ENCODE results near the gene CHST15. TPM values are rescaled to one million over a fixed set of nuclear protein-coding genes. Genes with fewer than 3 reads are reported as not detected.

Gene CHST15
- total RNA-seq, 2 experiments from 2014 or later: 14.7 to 26.4 TPM

GRCh38 chr10:124042656-124043309 lies 50.6 kb downstream of the CHST15 start:
- TF ChIP-seq EZH2phosphoT487 (IDR thresholded peaks at IDR 0.05; ENCODE audit: borderline replicate concordance, low read depth, low read length): no peak
- TF ChIP-seq CTCF (conservative IDR thresholded peaks at IDR 0.05; ENCODE audit: low read length): no peak
- Histone ChIP-seq H3K79me2 (ENCODE audit: insufficient read depth, low read depth, low read length) (no peaks in the 10 kb centered on the region), H3K4me2 (ENCODE audit: low read length) (peak overlapping the region; percentile 58), H3K9me3 (ENCODE audit: low read length) (no peaks in the 10 kb centered on the region), H3K27ac (ENCODE audit: low read depth, low read length, poor library complexity, severe bottlenecking) (peak overlapping the region; percentile 63), H2AFZ (ENCODE audit: low read length) (no peak overlapping the region; the same call in 1 of the 2 replicates), H3K4me3 (ENCODE audit: low read depth, low read length, poor library complexity, severe bottlenecking) (peak overlapping the region; percentile 18), H3K9me2 (ENCODE audit: insufficient read depth, low read length) (no peaks in the 10 kb centered on the region), H3K36me3 (ENCODE audit: insufficient read depth, low read length) (peaks cover 42% of the 10 kb centered on the region), H3K4me1 (ENCODE audit: insufficient read depth, low read length, poor library complexity, severe bottlenecking) (peaks cover 19% of the 10 kb centered on the region), H4K20me1 (ENCODE audit: insufficient read depth, low read length) (no peaks in the 10 kb centered on the region)
- DNase-seq (ENCODE audit: low spot score): no peak
- POLR2A ChIA-PET: interaction anchor here (1.0 to 1.9 kb wide), 8 partner anchors 9 to 65 kb away, joined by 3 to 8 read pairs (median 4); no protein-coding TSS in a partner anchor
- intact Hi-C loops (cut with micrococcal nuclease; ENCODE audit: unreplicated experiment): no loop called here
- CTCF ChIA-PET (ENCODE audit: unreplicated experiment): no interaction called here
- BruUV-seq (replicated peaks): no TSS peak

DNA sequence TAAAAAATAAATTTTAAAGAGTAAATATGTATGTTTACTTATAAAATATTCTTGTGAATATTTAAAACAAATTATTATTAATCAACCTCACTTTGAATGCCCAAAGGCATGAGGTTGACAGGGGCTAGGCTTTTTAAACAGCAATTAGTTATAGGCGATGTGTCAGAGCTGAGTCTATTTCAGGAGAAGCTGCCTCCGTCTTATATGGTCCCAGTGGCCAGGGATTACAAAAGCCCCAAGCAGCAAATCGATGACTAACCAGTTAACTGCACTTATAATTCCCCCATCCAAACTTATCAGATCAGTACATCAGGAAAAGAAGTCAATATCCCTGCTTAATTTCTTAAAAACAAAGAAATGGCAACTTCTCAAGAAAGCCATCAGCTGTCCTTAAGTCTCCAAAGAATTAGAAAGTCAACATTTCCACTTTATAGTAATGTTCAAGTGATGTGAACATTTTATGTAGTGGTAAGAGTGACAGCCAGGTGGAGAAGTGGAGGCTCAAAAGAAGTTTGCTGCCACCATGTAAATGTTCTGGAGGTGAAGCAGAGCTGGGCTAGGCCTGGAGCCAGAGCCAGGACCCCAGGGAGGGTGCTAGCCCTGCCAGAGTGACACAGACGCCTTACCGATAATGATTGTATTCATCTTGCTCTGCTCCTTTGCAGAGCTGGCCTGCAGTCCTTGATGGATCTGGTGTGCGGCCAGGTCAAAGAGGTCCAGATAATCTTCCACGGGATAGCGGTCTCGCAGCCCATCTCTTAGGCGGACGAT lies 51.5 kb downstream of the CHST15 start:
- intact Hi-C loops (cut with micrococcal nuclease; ENCODE audit: unreplicated experiment): no loop called here
- CTCF ChIA-PET (ENCODE audit: unreplicated experiment): no interaction called here
- Histone ChIP-seq H3K9me3 (ENCODE audit: low read length) (no peaks in the 10 kb centered on the region), H3K27ac (ENCODE audit: low read depth, low read length, poor library complexity, severe bottlenecking) (no peak overlapping the region), H4K20me1 (ENCODE audit: insufficient read depth, low read length) (no peaks in the 10 kb centered on the region), H3K4me3 (ENCODE audit: low read depth, low read length, poor library complexity, severe bottlenecking) (no peak overlapping the region), H3K79me2 (ENCODE audit: insufficient read depth, low read depth, low read length) (no peaks in the 10 kb centered on the region), H3K9me2 (ENCODE audit: insufficient read depth, low read length) (no peaks in the 10 kb centered on the region), H3K4me1 (ENCODE audit: insufficient read depth, low read length, poor library complexity, severe bottlenecking) (peaks cover 24% of the 10 kb centered on the region), H2AFZ (ENCODE audit: low read length) (no peak overlapping the region), H3K4me2 (ENCODE audit: low read length) (no peak overlapping the region), H3K36me3 (ENCODE audit: insufficient read depth, low read length) (peaks cover 52% of the 10 kb centered on the region)
- no TSS peak for BruUV-seq (replicated peaks)
- POLR2A ChIA-PET: interaction anchor here (1.4 to 1.9 kb wide), 4 partner anchors 12 to 39 kb away, joined by 5 to 8 read pairs (median 6); no protein-coding TSS in a partner anchor
- DNase-seq (ENCODE audit: low spot score): no peak
- no peak for TF ChIP-seq EZH2phosphoT487 (IDR thresholded peaks at IDR 0.05; ENCODE audit: borderline replicate concordance, low read depth, low read length)
- no peak for TF ChIP-seq CTCF (conservative IDR thresholded peaks at IDR 0.05; ENCODE audit: low read length)
